ENCODE data around the gene PLA2G4E.

Gene PLA2G4E

DNA sequence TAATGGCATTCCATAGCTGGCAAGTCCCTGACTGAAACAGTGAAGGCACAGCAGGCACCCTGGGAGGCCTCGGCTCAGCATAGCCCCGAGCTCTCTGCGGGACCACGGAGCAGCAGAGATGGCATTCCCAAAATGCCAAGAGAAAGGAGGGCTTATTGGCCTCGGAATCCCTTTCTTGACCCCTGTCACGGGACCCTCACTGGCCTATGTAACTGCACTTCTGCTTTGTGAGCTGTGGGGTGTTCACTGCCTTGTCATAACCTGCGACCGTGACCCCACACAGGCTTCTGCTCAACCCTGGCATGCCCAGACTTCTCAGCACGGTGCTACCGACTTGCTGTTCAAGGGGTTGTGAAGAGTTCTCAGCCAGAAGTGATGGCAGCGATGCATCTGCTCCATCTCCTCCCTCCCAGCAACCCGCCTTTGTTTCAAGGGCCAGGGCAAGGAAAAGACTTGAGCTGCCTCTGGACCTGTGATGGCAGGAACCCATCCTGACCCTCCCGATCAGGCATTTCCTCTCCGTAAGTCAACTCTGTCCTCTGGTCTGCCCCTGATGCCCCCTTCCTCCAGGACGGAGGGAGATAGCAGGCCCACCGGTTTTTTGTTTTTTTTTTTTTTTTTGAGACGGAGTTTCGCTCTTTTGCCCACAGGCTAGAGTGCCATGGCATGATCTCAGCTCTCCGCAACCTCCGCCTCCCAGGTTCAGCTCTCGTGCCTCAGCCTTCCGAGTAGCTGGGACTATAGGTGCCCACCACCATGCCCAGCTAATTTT lies 79.0 kb downstream of the PLA2G4E start:
- DNase-seq (ENCODE audit: extremely low spot score), result no peak
- ChIA-PET POLR2A (no interaction called here), CTCF (no interaction called here)
- TF ChIP-seq L3MBTL2 (conservative IDR thresholded peaks at IDR 0.05) (no peak), HDGF (IDR thresholded peaks at IDR 0.05; ENCODE audit: borderline replicate concordance) (no peak), SP1 (IDR thresholded peaks at IDR 0.05) (no peak), FOXM1 (IDR thresholded peaks at IDR 0.05; ENCODE audit: borderline replicate concordance) (no peak), FOXA1 (IDR thresholded peaks at IDR 0.05) (no peak), NFRKB (IDR thresholded peaks at IDR 0.05) (no peak)
- TF ChIP-seq, protein P1, sequence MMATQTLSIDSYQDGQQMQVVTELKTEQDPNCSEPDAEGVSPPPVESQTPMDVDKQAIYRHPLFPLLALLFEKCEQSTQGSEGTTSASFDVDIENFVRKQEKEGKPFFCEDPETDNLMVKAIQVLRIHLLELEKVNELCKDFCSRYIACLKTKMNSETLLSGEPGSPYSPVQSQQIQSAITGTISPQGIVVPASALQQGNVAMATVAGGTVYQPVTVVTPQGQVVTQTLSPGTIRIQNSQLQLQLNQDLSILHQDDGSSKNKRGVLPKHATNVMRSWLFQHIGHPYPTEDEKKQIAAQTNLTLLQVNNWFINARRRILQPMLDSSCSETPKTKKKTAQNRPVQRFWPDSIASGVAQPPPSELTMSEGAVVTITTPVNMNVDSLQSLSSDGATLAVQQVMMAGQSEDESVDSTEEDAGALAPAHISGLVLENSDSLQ (IDR thresholded peaks at IDR 0.05), result no peak

DNA sequence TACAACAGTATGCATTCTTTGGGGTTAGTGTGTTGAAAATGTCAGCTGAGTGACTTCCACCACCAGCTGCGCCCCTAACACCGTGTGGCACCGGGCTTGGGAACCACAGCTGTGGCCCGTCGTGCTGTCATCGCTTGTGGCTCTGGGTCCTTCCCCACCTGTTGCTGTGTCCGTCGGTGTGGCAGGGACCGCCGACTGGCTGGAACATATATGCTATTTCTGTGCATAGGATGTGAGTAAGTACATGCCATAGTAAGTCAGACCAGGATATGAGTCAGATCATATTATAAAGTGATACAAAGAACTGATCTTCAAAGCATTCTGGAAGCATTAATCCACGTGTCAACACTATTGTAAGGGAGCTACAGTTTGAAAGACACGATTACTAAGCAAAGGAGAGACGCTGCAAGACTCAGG lies 80.4 kb downstream of the PLA2G4E start:
- ChIA-PET CTCF (no interaction called here), POLR2A (no interaction called here)
- DNase-seq (ENCODE audit: extremely low spot score), result no peak
- TF ChIP-seq HDGF (IDR thresholded peaks at IDR 0.05; ENCODE audit: borderline replicate concordance) (no peak), FOXA1 (IDR thresholded peaks at IDR 0.05) (no peak), L3MBTL2 (conservative IDR thresholded peaks at IDR 0.05) (no peak), ZNF384 (IDR thresholded peaks at IDR 0.05) (no peak), SP1 (IDR thresholded peaks at IDR 0.05) (no peak), CTBP1 (IDR thresholded peaks at IDR 0.05; ENCODE audit: borderline replicate concordance) (no peak), ARNT (IDR thresholded peaks at IDR 0.05) (no peak), LEF1 (IDR thresholded peaks at IDR 0.05; ENCODE audit: borderline replicate concordance) (no peak), TARDBP (IDR thresholded peaks at IDR 0.05) (no peak), FOXM1 (IDR thresholded peaks at IDR 0.05; ENCODE audit: borderline replicate concordance) (no peak), NFRKB (IDR thresholded peaks at IDR 0.05) (no peak)

DNA sequence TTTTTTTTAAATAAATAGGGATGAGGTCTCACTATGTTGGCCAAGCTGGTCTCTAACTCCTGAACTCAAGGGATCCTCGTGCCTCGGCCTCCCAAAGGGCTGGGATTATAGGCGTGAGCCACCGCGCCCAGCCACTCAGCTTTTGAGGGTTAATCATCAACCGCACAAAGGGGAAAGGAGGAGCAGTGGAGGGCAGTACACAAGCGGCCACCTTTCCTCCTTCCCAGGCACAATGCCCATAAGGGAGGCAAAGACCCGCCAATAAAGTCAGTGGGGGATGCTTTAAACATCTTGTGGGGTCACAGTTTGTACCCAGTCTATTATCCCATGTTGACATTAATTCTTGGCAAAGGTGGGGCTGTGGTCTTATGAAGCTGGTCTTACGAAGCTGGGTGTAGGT lies 80.9 kb downstream of the PLA2G4E start:
- TF ChIP-seq FOXA1 (IDR thresholded peaks at IDR 0.05), result no peak
- TF ChIP-seq L3MBTL2 (conservative IDR thresholded peaks at IDR 0.05), result no peak
- no peak for TF ChIP-seq ARNT (IDR thresholded peaks at IDR 0.05)
- TF ChIP-seq FOXK2 (IDR thresholded peaks at IDR 0.05), result no peak
- TF ChIP-seq SP1 (IDR thresholded peaks at IDR 0.05), result no peak
- TF ChIP-seq CTBP1 (IDR thresholded peaks at IDR 0.05; ENCODE audit: borderline replicate concordance), result no peak
- POLR2A ChIA-PET, result no interaction called here
- CTCF ChIA-PET, result no interaction called here
- DNase-seq (ENCODE audit: extremely low spot score), result no peak

DNA sequence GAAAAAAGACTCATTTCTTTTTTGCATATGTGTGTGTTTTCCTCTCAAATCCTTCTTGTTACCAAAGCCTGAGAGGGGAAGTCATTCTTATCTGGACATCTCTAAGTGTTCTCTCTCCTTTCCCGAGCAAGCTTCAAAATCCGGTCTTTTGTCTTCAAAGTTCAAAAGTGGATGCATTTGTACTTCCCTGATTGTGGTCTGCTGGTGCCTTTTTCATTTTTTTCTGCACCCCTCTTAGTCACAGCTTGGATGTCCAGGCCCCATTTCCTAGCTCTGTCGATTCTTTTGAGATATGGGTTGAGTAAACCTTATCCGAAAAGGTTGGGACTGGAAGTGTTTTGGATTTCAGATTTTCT lies 83.3 kb downstream of the PLA2G4E start:
- CTCF ChIA-PET, result no interaction called here
- POLR2A ChIA-PET, result no interaction called here
- no peak for TF ChIP-seq BHLHE40 (IDR thresholded peaks at IDR 0.05; ENCODE audit: borderline replicate concordance)
- TF ChIP-seq CTBP1 (IDR thresholded peaks at IDR 0.05; ENCODE audit: borderline replicate concordance), result no peak
- no peak for DNase-seq (ENCODE audit: extremely low spot score)

DNA sequence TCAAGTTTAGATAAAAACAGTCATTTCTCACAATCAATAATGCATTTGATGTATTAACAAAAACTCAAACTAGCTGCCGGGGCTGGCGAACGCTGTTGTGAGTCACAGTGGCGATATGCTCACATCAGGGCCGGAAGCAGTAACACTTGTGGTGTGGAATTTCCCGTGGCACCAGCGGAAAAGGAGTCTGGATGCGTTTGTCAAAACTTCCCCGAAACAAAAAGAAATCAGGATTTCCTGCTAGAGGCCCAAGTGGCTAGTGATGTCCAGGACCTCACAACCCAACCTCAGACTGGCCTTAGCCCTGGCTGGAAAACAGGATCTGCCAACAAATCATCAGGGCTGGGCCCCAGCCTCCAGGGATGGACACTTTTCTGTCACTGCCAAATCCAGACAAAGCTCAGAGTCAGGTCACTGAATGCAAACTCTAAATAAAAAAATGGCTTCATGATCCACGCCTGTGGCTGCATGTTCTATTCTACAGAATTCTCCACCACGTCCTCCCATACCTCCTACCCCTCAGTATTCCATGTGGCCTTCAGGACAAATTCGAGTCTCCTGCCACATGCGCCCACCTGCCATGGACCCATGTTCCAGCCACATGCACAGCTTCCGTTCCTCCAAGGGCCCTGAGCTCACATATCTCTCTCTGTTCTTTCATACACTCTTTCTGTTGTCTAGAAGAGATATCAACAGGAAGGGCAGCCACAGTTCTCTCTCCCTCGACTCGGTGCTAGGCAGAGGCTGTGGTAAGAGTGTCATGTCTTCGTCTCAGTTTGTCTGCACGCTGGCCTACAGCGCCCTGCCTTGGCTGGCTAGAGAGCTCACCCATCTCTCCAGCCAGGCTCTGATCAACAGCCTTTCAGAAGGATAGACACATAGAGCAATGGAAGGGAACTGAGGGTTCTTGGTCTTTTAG lies 83.9 kb downstream of the PLA2G4E start:
- DNase-seq (ENCODE audit: extremely low spot score), result no peak
- POLR2A ChIA-PET, result no interaction called here
- no peak for TF ChIP-seq L3MBTL2 (conservative IDR thresholded peaks at IDR 0.05)
- no peak for TF ChIP-seq FOXM1 (IDR thresholded peaks at IDR 0.05; ENCODE audit: borderline replicate concordance)
- CTCF ChIA-PET, result no interaction called here

DNA sequence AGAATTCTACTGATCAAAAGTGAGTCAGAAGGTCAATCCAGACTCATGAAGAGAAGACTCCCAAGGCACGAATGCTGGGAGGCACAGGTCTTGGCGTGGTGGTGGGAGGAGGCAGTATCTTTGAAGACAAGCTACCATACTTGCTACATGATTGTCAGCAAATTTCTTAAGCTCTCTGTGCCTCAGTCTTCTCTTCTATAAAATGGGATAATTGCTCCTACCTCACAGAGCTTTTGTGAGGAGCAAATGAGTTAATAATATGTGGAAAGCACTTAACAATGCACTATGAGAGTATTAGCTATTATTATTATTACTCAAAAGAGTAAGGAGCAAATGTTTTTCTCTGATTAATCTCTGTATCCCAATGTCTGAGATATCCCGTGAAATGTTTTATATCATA lies 84.7 kb downstream of the PLA2G4E start:
- ChIA-PET CTCF (no interaction called here), POLR2A (no interaction called here)
- TF ChIP-seq TARDBP (IDR thresholded peaks at IDR 0.05) (no peak), ELF4 (IDR thresholded peaks at IDR 0.05) (no peak), ARNT (IDR thresholded peaks at IDR 0.05) (no peak), NFRKB (IDR thresholded peaks at IDR 0.05) (no peak), SP1 (IDR thresholded peaks at IDR 0.05) (no peak), FOXA1 (IDR thresholded peaks at IDR 0.05) (no peak), ZNF384 (IDR thresholded peaks at IDR 0.05) (no peak), FOXK2 (IDR thresholded peaks at IDR 0.05) (no peak), HDGF (IDR thresholded peaks at IDR 0.05; ENCODE audit: borderline replicate concordance) (no peak), SUZ12 (IDR thresholded peaks at IDR 0.05) (no peak), BHLHE40 (IDR thresholded peaks at IDR 0.05; ENCODE audit: borderline replicate concordance) (no peak), L3MBTL2 (conservative IDR thresholded peaks at IDR 0.05) (no peak), LEF1 (IDR thresholded peaks at IDR 0.05; ENCODE audit: borderline replicate concordance) (no peak), FOXM1 (IDR thresholded peaks at IDR 0.05; ENCODE audit: borderline replicate concordance) (no peak)
- DNase-seq (ENCODE audit: extremely low spot score), result no peak

DNA sequence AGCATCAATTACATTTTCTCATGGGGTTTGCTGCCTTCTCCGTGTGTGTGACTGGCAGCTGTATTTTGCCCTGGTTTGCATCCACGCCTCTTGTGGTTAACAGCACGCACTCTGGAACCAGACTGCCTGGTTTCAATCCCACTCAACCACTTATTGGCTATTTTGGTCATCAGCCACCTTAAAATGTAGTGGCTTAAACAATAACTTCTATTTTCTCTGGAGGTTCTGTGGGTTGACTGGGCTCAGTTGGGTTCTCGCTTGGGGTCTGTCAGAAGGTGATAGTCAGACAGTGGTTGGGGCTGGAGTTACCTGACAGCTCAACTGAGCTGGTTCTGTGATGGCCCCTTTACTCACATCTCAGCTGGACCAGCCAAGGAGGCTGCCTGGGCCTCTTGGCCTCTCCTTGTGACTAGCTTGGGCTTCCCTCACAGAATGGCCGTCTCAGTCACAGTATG lies 85.2 kb downstream of the PLA2G4E start:
- TF ChIP-seq TARDBP (IDR thresholded peaks at IDR 0.05) (no peak), ELF4 (IDR thresholded peaks at IDR 0.05) (no peak), NFRKB (IDR thresholded peaks at IDR 0.05) (no peak), BHLHE40 (IDR thresholded peaks at IDR 0.05; ENCODE audit: borderline replicate concordance) (no peak), ARNT (IDR thresholded peaks at IDR 0.05) (no peak), LEF1 (IDR thresholded peaks at IDR 0.05; ENCODE audit: borderline replicate concordance) (no peak), CTBP1 (IDR thresholded peaks at IDR 0.05; ENCODE audit: borderline replicate concordance) (no peak), HDGF (IDR thresholded peaks at IDR 0.05; ENCODE audit: borderline replicate concordance) (no peak), SP1 (IDR thresholded peaks at IDR 0.05) (no peak)
- TF ChIP-seq, protein P1 (IDR thresholded peaks at IDR 0.05), result no peak
- no peak for DNase-seq (ENCODE audit: extremely low spot score)
- POLR2A ChIA-PET, result no interaction called here
- CTCF ChIA-PET, result no interaction called here
